Measurements from ENCODE around the gene MORN2.
A peak's percentile ranks its signal among the peaks of the same experiment; 100 is the strongest.
"Not testable (repeated sequence)": the region's sequence is repeated elsewhere in the genome, so short reads cannot be mapped to it uniquely, and the experiment has no call there.

Gene MORN2

DNA sequence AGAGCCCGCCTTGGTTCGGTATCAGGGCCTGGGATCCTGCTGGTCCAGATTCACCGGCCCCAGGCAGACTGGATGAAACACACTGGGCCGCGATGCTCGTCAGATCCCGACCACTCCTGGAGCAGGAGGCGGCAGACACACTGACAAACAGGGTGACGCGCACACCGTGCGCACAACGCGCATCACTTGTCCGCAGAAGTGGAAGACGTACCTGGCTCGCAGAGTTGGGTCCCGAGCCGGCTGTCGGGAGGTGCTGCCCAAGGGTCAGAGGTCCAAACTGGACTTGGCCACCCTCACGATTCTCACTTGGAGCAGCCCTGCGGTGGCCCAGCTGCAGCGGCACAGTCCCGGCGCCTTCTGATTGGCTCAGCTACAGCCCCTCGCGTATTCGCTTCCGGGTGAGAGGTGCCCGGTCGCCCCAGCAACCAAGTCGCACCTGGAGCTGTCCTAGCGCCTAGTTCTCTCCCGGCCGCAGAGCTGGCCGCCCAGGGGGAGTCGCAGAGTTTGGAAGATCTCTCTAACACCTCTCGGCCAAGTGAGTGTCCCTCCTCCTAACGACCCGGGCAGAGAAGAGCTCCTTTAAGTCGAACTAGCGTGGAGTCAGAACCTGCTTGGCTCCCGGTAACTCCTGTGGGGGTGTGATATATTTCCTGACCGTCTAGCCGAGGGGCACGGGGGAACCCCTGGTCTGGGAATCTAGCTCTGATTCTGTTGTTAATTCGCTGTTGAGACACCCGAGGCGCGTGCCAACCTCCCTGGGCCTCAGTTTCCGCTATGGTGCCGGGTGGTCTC, at the start of gene MORN2, which contains the start of gene DHX57:
MORN2 (plus strand) TSS at position 401 of the 792 bp plus-strand sequence.
DHX57 (minus strand) TSS at position 359 of the 792 bp plus-strand sequence. CDS start 7,529 bp downstream, outside the sequence.
- Histone ChIP-seq H3K4me3 (ENCODE audit: low read length in 2 of 2) (peak within 1 kb of the TSS; percentile 90 to 99), H3K36me3 (ENCODE audit: control insufficient read depth in 2 of 2, insufficient read depth in 2 of 2, low read length in 2 of 2) (no peaks in the 10 kb centered on the region), H3K4me1 (ENCODE audit: control insufficient read depth in 2 of 2, insufficient read depth in 2 of 2, low read length in 2 of 2) (peaks cover 9% of the 10 kb centered on the region in 2 donors), H3K9me3 (ENCODE audit: control insufficient read depth in 2 of 2, low read length in 2 of 2) (no peaks in the 10 kb centered on the region), H3K27me3 (ENCODE audit: control insufficient read depth in 2 of 2, insufficient read depth in 2 of 2, low read length in 2 of 2) (no peaks in the 10 kb centered on the region), H3K9ac (ENCODE audit: low read depth in 1 of 2, low read length in 2 of 2) (peak within 1 kb of the TSS; percentile 75 to 84), H3K27ac (ENCODE audit: low read depth in 2 of 2, low read length in 2 of 2) (peak within 1 kb of the TSS; percentile 33 to 64)

DNA sequence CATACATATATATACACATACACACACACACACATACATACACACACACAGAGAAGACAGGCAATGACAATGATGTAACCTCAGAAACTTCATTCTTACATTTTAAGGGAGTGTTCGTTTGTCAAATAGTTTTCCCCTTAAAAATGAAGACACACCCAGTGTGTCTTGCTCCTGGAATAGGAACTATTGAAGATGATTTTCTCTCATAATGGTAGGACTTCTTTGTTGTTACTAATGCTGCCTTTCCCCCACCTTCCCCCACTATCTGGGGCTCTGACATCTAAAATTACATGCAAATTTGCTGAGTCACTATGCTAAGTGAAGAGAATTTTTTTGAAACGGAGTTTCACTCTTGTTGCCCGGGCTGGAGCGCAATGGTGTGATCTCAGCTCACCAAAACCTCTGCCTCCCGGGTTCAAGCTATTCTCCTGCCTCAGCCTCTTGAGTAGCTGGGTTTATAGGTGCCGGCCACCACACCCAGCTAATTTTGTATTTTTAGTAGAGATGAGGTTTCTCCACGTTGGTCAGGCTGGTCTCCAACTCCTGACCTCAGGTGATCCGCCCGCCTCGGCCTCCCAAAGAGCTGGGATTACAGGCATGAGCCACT, 48.1 kb upstream of the MORN2 start:
- H3K27ac ChIP-seq (ENCODE audit: low read depth in 2 of 2, low read length in 2 of 2) = not testable (repeated sequence)

DNA sequence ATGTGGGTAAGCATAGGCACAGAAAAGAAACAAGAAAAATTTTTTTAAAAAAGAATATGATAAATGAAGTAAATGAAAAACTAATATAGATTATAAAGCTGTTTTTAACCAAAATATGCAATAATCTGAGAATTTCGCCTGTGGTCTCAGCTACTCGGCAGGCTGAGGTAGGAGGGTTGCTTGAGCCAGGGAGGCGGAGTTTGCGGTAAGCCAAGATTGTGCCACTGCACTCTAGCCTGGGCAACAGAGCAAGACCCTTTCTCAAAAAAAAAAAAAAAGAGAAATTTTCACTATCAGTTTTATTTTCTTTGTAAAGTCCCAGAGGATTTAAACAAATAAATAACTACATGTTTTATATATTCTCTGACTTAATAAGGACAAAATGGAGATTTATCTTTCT, 47.3 kb upstream of the MORN2 start:
- no peaks in the 10 kb centered on the region for H3K27me3 ChIP-seq (ENCODE audit: control insufficient read depth in 2 of 2, insufficient read depth in 2 of 2, low read length in 2 of 2)
- no peak overlapping the region for H3K9ac ChIP-seq (ENCODE audit: low read depth in 1 of 2, low read length in 2 of 2)
- H3K36me3 ChIP-seq (ENCODE audit: control insufficient read depth in 2 of 2, insufficient read depth in 2 of 2, low read length in 2 of 2) = peaks cover 9 to 23% of the 10 kb centered on the region in 2 donors
- no peaks in the 10 kb centered on the region for H3K4me1 ChIP-seq (ENCODE audit: control insufficient read depth in 2 of 2, insufficient read depth in 2 of 2, low read length in 2 of 2)
- no peak overlapping the region for H3K4me3 ChIP-seq (ENCODE audit: low read length in 2 of 2)
- H3K9me3 ChIP-seq (ENCODE audit: control insufficient read depth in 2 of 2, low read length in 2 of 2) = no peaks in the 10 kb centered on the region
- no peak overlapping the region for H3K27ac ChIP-seq (ENCODE audit: low read depth in 2 of 2, low read length in 2 of 2)

More for the DNA sequence above, 48.1 kb upstream of the MORN2 start:
- not testable (repeated sequence) for H3K4me3 ChIP-seq (ENCODE audit: low read length in 2 of 2); H3K4me1 ChIP-seq (ENCODE audit: control insufficient read depth in 2 of 2, insufficient read depth in 2 of 2, low read length in 2 of 2); H3K9me3 ChIP-seq (ENCODE audit: control insufficient read depth in 2 of 2, low read length in 2 of 2); H3K9ac ChIP-seq (ENCODE audit: low read depth in 1 of 2, low read length in 2 of 2); H3K27me3 ChIP-seq (ENCODE audit: control insufficient read depth in 2 of 2, insufficient read depth in 2 of 2, low read length in 2 of 2)
- peaks cover 13 to 27% of the 10 kb centered on the region in 2 donors for H3K36me3 ChIP-seq (ENCODE audit: control insufficient read depth in 2 of 2, insufficient read depth in 2 of 2, low read length in 2 of 2)

DNA sequence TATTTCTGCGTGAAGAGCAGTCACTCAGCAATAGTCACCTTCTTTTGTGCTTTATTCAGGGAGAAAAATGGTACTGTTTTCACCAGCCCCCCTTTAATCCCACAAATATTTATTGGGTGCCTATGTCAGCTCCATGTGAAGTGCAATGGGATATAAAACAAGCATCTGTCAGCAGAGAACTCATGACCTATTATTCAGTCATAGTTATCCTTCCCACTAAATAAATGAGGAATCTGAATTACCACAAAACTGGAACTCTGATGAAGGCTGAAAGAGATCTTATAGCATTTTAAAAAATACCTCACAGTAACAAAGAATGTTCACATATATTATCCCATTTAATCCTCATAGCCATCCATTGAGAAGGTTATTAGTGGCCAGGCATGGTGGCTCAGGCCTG, 45.8 kb upstream of the MORN2 start:
- no peak overlapping the region for H3K27ac ChIP-seq (ENCODE audit: low read depth in 2 of 2, low read length in 2 of 2)

DNA sequence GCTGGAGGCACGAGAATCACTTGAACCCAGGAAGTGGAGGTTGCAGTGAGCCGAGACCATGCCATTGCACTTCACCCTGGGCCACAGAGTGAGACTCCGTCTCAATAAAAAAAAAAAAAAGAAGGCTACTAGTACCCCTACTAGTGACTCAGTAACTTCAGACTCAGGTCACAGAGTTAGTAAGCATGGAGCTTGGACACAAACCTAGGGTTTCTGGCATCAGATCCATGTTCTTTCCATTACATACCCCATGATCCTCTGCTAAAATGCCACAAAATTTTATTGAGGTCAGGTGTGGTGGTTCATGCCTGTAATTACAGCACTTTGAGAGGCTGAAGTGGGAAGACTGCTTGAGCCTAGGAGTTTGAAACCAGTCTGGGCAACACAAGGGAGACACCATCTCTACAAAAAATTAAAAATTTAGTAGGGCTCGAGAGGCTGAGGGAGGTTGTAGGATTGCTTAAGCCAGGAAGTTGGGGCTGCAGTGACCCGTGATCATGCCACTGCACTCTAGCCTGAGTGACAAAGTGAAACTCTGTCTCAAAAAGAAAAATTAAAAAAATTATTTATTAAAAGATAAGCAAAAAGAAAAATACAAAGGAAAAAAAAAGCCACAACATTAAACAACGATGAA, 45.1 kb upstream of the MORN2 start:
- Histone ChIP-seq H3K27me3 (ENCODE audit: control insufficient read depth in 2 of 2, insufficient read depth in 2 of 2, low read length in 2 of 2) (no peaks in the 10 kb centered on the region), H3K9ac (ENCODE audit: low read depth in 1 of 2, low read length in 2 of 2) (no peak overlapping the region), H3K27ac (ENCODE audit: low read depth in 2 of 2, low read length in 2 of 2) (no peak overlapping the region), H3K4me1 (ENCODE audit: control insufficient read depth in 2 of 2, insufficient read depth in 2 of 2, low read length in 2 of 2) (no peaks in the 10 kb centered on the region), H3K4me3 (ENCODE audit: low read length in 2 of 2) (no peak overlapping the region), H3K36me3 (ENCODE audit: control insufficient read depth in 2 of 2, insufficient read depth in 2 of 2, low read length in 2 of 2) (peaks cover 7 to 13% of the 10 kb centered on the region in 2 donors), H3K9me3 (ENCODE audit: control insufficient read depth in 2 of 2, low read length in 2 of 2) (no peaks in the 10 kb centered on the region)

More for the DNA sequence above, 45.8 kb upstream of the MORN2 start:
- Histone ChIP-seq H3K4me3 (ENCODE audit: low read length in 2 of 2) (no peak overlapping the region), H3K9ac (ENCODE audit: low read depth in 1 of 2, low read length in 2 of 2) (no peak overlapping the region), H3K27me3 (ENCODE audit: control insufficient read depth in 2 of 2, insufficient read depth in 2 of 2, low read length in 2 of 2) (no peaks in the 10 kb centered on the region), H3K36me3 (ENCODE audit: control insufficient read depth in 2 of 2, insufficient read depth in 2 of 2, low read length in 2 of 2) (peaks cover 9 to 16% of the 10 kb centered on the region in 2 donors), H3K4me1 (ENCODE audit: control insufficient read depth in 2 of 2, insufficient read depth in 2 of 2, low read length in 2 of 2) (no peaks in the 10 kb centered on the region), H3K9me3 (ENCODE audit: control insufficient read depth in 2 of 2, low read length in 2 of 2) (no peaks in the 10 kb centered on the region)

- Histone ChIP-seq H3K36me3 (ENCODE audit: control insufficient read depth in 2 of 2, insufficient read depth in 2 of 2, low read length in 2 of 2) (peaks cover 6 to 13% of the 10 kb centered on the region in 2 donors), H3K9me3 (ENCODE audit: control insufficient read depth in 2 of 2, low read length in 2 of 2) (no peaks in the 10 kb centered on the region), H3K27me3 (ENCODE audit: control insufficient read depth in 2 of 2, insufficient read depth in 2 of 2, low read length in 2 of 2) (no peaks in the 10 kb centered on the region), H3K4me3 (ENCODE audit: low read length in 2 of 2) (no peak overlapping the region), H3K4me1 (ENCODE audit: control insufficient read depth in 2 of 2, insufficient read depth in 2 of 2, low read length in 2 of 2) (no peaks in the 10 kb centered on the region), H3K9ac (ENCODE audit: low read depth in 1 of 2, low read length in 2 of 2) (no peak overlapping the region), H3K27ac (ENCODE audit: low read depth in 2 of 2, low read length in 2 of 2) (no peak overlapping the region)
Measured at GRCh38 chr2:38835015-38835601, 40.7 kb upstream of the MORN2 start.

DNA sequence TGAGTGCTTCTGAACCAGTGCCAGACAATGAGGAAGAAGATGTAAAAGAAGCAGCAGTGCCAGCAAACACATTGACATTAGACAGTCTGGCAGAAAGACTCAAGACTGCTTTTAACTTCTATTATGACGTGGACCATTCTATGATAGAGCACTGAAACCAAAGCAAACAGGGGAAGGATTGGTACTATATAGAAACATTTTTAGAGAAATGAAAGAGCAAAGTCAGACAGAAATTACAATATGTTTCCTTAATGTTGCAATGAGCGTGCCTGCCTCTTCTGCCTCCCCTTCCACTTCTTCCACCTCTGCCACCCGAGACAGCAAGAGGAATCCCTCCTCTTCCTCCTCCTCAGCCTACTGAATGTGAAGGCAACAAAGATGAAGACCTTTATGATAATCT, 39.8 kb upstream of the MORN2 start:
- Histone ChIP-seq H3K27me3 (ENCODE audit: control insufficient read depth in 2 of 2, insufficient read depth in 2 of 2, low read length in 2 of 2) (no peaks in the 10 kb centered on the region), H3K4me3 (ENCODE audit: low read length in 2 of 2) (no peak overlapping the region), H3K36me3 (ENCODE audit: control insufficient read depth in 2 of 2, insufficient read depth in 2 of 2, low read length in 2 of 2) (peaks cover 6 to 11% of the 10 kb centered on the region in 2 donors), H3K4me1 (ENCODE audit: control insufficient read depth in 2 of 2, insufficient read depth in 2 of 2, low read length in 2 of 2) (no peaks in the 10 kb centered on the region), H3K9ac (ENCODE audit: low read depth in 1 of 2, low read length in 2 of 2) (no peak overlapping the region), H3K9me3 (ENCODE audit: control insufficient read depth in 2 of 2, low read length in 2 of 2) (no peaks in the 10 kb centered on the region), H3K27ac (ENCODE audit: low read depth in 2 of 2, low read length in 2 of 2) (no peak overlapping the region)

DNA sequence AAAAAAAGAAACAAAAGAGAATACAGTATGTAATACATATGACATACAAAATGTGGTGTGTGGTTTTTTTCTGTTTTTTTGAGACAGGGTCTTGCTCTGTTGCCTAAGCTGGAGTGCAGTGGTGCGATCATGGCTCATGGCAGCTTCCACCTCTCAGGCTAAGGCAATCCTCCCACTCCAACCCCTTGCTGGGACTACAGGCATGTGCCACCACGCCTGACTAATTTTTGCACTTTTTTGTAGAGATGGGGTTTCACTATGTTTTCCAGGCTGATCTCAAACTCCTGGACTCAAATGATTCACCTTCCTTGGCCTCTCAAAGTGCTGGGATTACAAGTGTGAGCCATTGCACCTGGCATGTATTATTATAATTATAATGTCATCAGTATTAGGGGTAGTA, 39.0 kb upstream of the MORN2 start:
- Histone ChIP-seq H3K4me3 (ENCODE audit: low read length in 2 of 2) (no peak overlapping the region), H3K4me1 (ENCODE audit: control insufficient read depth in 2 of 2, insufficient read depth in 2 of 2, low read length in 2 of 2) (no peaks in the 10 kb centered on the region), H3K36me3 (ENCODE audit: control insufficient read depth in 2 of 2, insufficient read depth in 2 of 2, low read length in 2 of 2) (peaks cover 6 to 16% of the 10 kb centered on the region in 2 donors), H3K27me3 (ENCODE audit: control insufficient read depth in 2 of 2, insufficient read depth in 2 of 2, low read length in 2 of 2) (no peaks in the 10 kb centered on the region), H3K9me3 (ENCODE audit: control insufficient read depth in 2 of 2, low read length in 2 of 2) (no peaks in the 10 kb centered on the region), H3K9ac (ENCODE audit: low read depth in 1 of 2, low read length in 2 of 2) (no peak overlapping the region), H3K27ac (ENCODE audit: low read depth in 2 of 2, low read length in 2 of 2) (no peak overlapping the region)

- Histone ChIP-seq H3K4me1 (ENCODE audit: control insufficient read depth in 2 of 2, insufficient read depth in 2 of 2, low read length in 2 of 2) (no peaks in the 10 kb centered on the region), H3K36me3 (ENCODE audit: control insufficient read depth in 2 of 2, insufficient read depth in 2 of 2, low read length in 2 of 2) (peaks cover 9 to 24% of the 10 kb centered on the region in 2 donors), H3K9me3 (ENCODE audit: control insufficient read depth in 2 of 2, low read length in 2 of 2) (no peaks in the 10 kb centered on the region), H3K27ac (ENCODE audit: low read depth in 2 of 2, low read length in 2 of 2) (no peak overlapping the region), H3K27me3 (ENCODE audit: control insufficient read depth in 2 of 2, insufficient read depth in 2 of 2, low read length in 2 of 2) (no peaks in the 10 kb centered on the region), H3K4me3 (ENCODE audit: low read length in 2 of 2) (no peak overlapping the region), H3K9ac (ENCODE audit: low read depth in 1 of 2, low read length in 2 of 2) (no peak overlapping the region)
Measured at GRCh38 chr2:38850045-38850444, 25.7 kb upstream of the MORN2 start.

- no peak overlapping the region for H3K4me3 ChIP-seq (ENCODE audit: low read length in 2 of 2)
- no peaks in the 10 kb centered on the region for H3K4me1 ChIP-seq (ENCODE audit: control insufficient read depth in 2 of 2, insufficient read depth in 2 of 2, low read length in 2 of 2)
- no peak overlapping the region for H3K27ac ChIP-seq (ENCODE audit: low read depth in 2 of 2, low read length in 2 of 2)
- H3K27me3 ChIP-seq (ENCODE audit: control insufficient read depth in 2 of 2, insufficient read depth in 2 of 2, low read length in 2 of 2) = no peaks in the 10 kb centered on the region
- no peak overlapping the region for H3K9ac ChIP-seq (ENCODE audit: low read depth in 1 of 2, low read length in 2 of 2)
- peaks cover 20 to 26% of the 10 kb centered on the region in 2 donors for H3K36me3 ChIP-seq (ENCODE audit: control insufficient read depth in 2 of 2, insufficient read depth in 2 of 2, low read length in 2 of 2)
- no peaks in the 10 kb centered on the region for H3K9me3 ChIP-seq (ENCODE audit: control insufficient read depth in 2 of 2, low read length in 2 of 2)
Measured at GRCh38 chr2:38856165-38856564, 19.6 kb upstream of the MORN2 start.

All from mucosa of rectum (tissue), 2 donors.